Ishikawa (cell line): ENCODE measurements around the gene CADPS.

Experiments
- EP300 ChIP-seq: IDR thresholded peaks from 2 replicates; pipeline ENCODE4 v1.6.1; 2012; ENCODE audit warnings: borderline replicate concordance
- RAD21 ChIP-seq: IDR thresholded peaks from 2 replicates; pipeline ENCODE4 v1.6.1; 2012; ENCODE audit warnings: low read depth
- TCF12 ChIP-seq: IDR thresholded peaks from 2 replicates; pipeline ENCODE4 v1.6.1; 2012; ENCODE audit warnings: low read depth

GRCh38 chr3:62873761-62874710 is 1.2 kb downstream of the CADPS start:
- TF ChIP-seq TCF12 (no peak), EP300 (no peak), RAD21 (no peak)
